WTC11 (cell line): ENCODE data around the gene ISLR. TPM values are rescaled to one million over a fixed set of nuclear protein-coding genes. Genes with fewer than 3 reads are reported as not detected.
"Not testable (repeated sequence)": the region's sequence is repeated elsewhere in the genome, so short reads cannot be mapped to it uniquely, and the experiment has no call there.

Source experiments
- ATAC-seq: fragments of 200-7000 bp; cut with Tn5 transposase; 2 replicates; pipeline ENCODE4 v1.10.0; 2021; ENCODE audit warnings: mild to moderate bottlenecking, moderate library complexity
- CTCF ChIA-PET: fragments of 300-600 bp; sonication (Branson Sonifier 250); formaldehyde crosslinking; loops from one replicate; lab custom pipeline; 2021; ENCODE audit warnings: antibody characterized with exemption; lab: Charles Lee
- POLR2A ChIA-PET: fragments of 350-600 bp; sonication (Branson Sonifier 250); formaldehyde crosslinking; loops from one replicate; lab custom pipeline; 2021; ENCODE audit warnings: antibody characterized with exemption; lab: Charles Lee
- DNase-seq: peaks from one replicate; pipeline ENCODE4 v3.0.0; 2021; ENCODE audit warnings: low spot score
- H3K27ac Mint-ChIP-seq: 2 replicates; pipeline ENCODE4 v1.8.0; 2021; ENCODE audit warnings: mixed read lengths
- H3K27me3 Mint-ChIP-seq: 2 replicates; pipeline ENCODE4 v1.8.0; 2021; ENCODE audit warnings: low read depth, mild to moderate bottlenecking, moderate library complexity, mixed read lengths
- H3K36me3 Mint-ChIP-seq: 2 replicates; pipeline ENCODE4 v1.8.0; 2021; ENCODE audit warnings: mixed read lengths
- H3K4me1 Mint-ChIP-seq: 2 replicates; pipeline ENCODE4 v1.8.0; 2022; ENCODE audit warnings: mixed read lengths
- H3K4me3 Mint-ChIP-seq: 2 replicates; pipeline ENCODE4 v1.8.0; 2021; ENCODE audit warnings: mild to moderate bottlenecking, moderate library complexity, mixed read lengths
- H3K9me3 Mint-ChIP-seq: 2 replicates; pipeline ENCODE4 v1.8.0; 2021; ENCODE audit warnings: mixed read lengths
- EMX1 ChIP-seq: fragments of 250-450 bp; sonication (Bioruptor Pico); IDR thresholded peaks from 2 replicates; pipeline ENCODE4 v1.8.0; 2021; ENCODE audit warnings: mild to moderate bottlenecking
- FOXJ3 ChIP-seq: sonication (generic); formaldehyde crosslinking; IDR thresholded peaks from 2 replicates; pipeline ENCODE4 v1.9.0; 2021; ENCODE audit warnings: missing genetic modification reagents, mild to moderate bottlenecking, borderline replicate concordance
- FOXP1 ChIP-seq: sonication (generic); formaldehyde crosslinking; IDR thresholded peaks from 2 replicates; pipeline ENCODE4 v1.8.0; 2022; ENCODE audit warnings: missing genetic modification reagents, mild to moderate bottlenecking, moderate library complexity, borderline replicate concordance
- FOXP4 ChIP-seq: sonication (generic); formaldehyde crosslinking; IDR thresholded peaks from 2 replicates; pipeline ENCODE4 v1.8.0; 2022; ENCODE audit warnings: mild to moderate bottlenecking, missing genetic modification reagents
- MXD4 ChIP-seq: fragments of 250-450 bp; sonication (Bioruptor Pico); IDR thresholded peaks from 2 replicates; pipeline ENCODE4 v1.8.0; 2021; ENCODE audit warnings: mild to moderate bottlenecking, moderate library complexity, borderline replicate concordance
- PRRX2 ChIP-seq: fragments of 250-450 bp; sonication (Bioruptor Pico); IDR thresholded peaks from 2 replicates; pipeline ENCODE4 v1.8.0; 2021; ENCODE audit warnings: mild to moderate bottlenecking
- SOX15 ChIP-seq: fragments of 250-450 bp; sonication (Bioruptor Pico); IDR thresholded peaks from 2 replicates; pipeline ENCODE4 v1.9.0; 2021; ENCODE audit warnings: mild to moderate bottlenecking
- SP1 ChIP-seq: sonication (generic); formaldehyde crosslinking; conservative IDR thresholded peaks from 2 replicates; pipeline ENCODE4 v1.8.1; 2022; ENCODE audit warnings: missing genetic modification reagents
- TCF7 ChIP-seq: sonication (generic); formaldehyde crosslinking; IDR thresholded peaks from 2 replicates; pipeline ENCODE4 v1.8.0; 2022; ENCODE audit warnings: mild to moderate bottlenecking, low read depth, missing genetic modification reagents, moderate library complexity
- ZNF263 ChIP-seq: sonication (generic); formaldehyde crosslinking; IDR thresholded peaks from 2 replicates; pipeline ENCODE4 v1.8.1; 2022; ENCODE audit warnings: low read depth, mild to moderate bottlenecking, moderate library complexity, missing genetic modification reagents
- ZNF671 ChIP-seq: fragments of 250-450 bp; sonication (Bioruptor Pico); IDR thresholded peaks from 2 replicates; pipeline ENCODE4 v1.8.0; 2021; ENCODE audit warnings: mild to moderate bottlenecking
- total RNA-seq: library from RNA; stranded (reverse); gene quantifications from 3 replicates; pipeline ENCODE4 v1.2.3, GENCODE V29; 2021
- TF ChIP-seq, protein P1 (sequence below): sonication (generic); formaldehyde crosslinking; IDR thresholded peaks from 2 replicates; pipeline ENCODE4 v1.8.1; 2023; ENCODE audit warnings: mild to moderate bottlenecking, missing genetic modification reagents, borderline replicate concordance

Gene ISLR
- total RNA-seq, 1 experiment from 2014 or later, result 0.63 TPM

- no peak overlapping the region for H3K27ac Mint-ChIP-seq
- CTCF ChIA-PET, result interaction anchor here (2.4 kb wide), 1 partner anchor 44 kb away, joined by 7 read pairs; the partner anchor contains the start of gene STRA6
- peaks cover 10% of the 10 kb centered on the region for H3K4me1 Mint-ChIP-seq
- DNase-seq, result no peak
- POLR2A ChIA-PET, result no interaction called here
- H3K36me3 Mint-ChIP-seq, result no peaks in the 10 kb centered on the region
- TF ChIP-seq PRRX2 (CRISPR knock-in tag), result no peak
- peaks cover 2% of the 10 kb centered on the region; the same call in 1 of the 2 replicates for H3K27me3 Mint-ChIP-seq
- no peak for ATAC-seq
- no peaks in the 10 kb centered on the region for H3K9me3 Mint-ChIP-seq
- H3K4me3 Mint-ChIP-seq, result no peak overlapping the region
These were observed 15.4 kb upstream of the ISLR start for GRCh38 chr15:74157868-74158827.

DNA sequence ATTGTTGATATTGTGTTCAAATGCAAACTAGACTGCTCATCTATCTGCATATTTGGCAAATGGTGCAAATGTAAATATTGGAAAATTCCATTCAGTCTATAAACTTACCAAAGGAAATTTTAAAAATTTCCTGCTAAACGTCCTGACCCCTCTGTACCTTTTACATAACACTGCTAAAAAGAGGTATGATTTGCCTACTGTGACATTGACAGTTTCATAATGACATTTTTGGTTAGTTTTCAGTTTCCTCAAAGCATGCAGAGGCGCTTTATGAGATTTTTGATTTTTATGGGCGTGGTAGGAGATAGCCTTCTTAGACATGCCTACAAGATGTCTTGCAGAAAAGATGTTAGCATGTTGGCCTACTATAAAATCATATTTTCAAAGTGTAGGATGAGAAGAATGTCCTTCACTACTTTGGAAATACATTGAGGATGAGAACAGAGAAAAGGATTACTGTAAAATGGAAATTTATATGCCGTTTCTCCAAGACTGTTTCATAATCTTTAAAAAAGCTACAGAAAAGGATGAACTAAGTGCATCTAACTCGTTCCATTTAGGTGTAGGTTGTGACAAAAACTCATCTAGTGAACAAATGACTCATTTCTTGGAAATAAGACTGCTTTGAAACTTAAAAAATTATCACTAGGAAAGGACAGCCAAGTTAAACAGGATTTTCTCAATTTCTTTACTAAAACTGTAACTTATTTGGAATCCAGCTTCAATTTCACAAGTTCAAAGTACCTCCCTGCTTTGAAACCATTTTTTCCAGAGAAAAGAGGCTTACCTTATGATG lies 14.5 kb upstream of the ISLR start:
- Mint-ChIP-seq H3K36me3 (no peaks in the 10 kb centered on the region), H3K4me3 (no peak overlapping the region), H3K4me1 (peaks cover 10% of the 10 kb centered on the region), H3K27me3 (peaks cover 2% of the 10 kb centered on the region; the same call in 1 of the 2 replicates), H3K9me3 (peaks cover under 1% of the 10 kb centered on the region; the same call in 1 of the 2 replicates), H3K27ac (no peak overlapping the region)
- ChIA-PET CTCF (interaction anchor here (0.6 to 1.0 kb wide), 3 partner anchors 105 to 153 kb away, joined by 4 read pairs; no protein-coding TSS in a partner anchor), POLR2A (no interaction called here)
- TF ChIP-seq TCF7 (CRISPR knock-in tag) (no peak), FOXJ3 (CRISPR knock-in tag) (no peak), MXD4 (CRISPR knock-in tag) (no peak)
- ATAC-seq, result no peak
- no peak for DNase-seq

DNA sequence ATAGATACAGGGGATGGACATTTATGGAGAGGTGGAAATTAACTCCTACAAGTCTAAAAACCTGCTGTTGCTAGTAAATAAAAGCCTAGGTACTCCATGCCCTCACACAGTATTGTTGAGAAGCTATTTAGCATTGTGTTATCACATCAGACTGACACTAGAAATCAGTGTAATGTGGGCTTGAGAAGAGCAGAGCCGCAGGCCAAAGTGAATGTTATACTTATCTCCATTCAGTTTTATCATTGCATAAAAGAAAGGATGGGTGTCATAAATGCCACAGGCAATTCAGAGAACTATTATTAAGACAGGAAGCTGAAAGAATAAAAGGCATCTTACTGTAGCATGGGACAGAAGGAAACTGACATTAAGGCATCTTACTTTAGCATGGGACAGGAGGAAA lies 13.7 kb upstream of the ISLR start:
- peaks cover 10% of the 10 kb centered on the region for H3K4me1 Mint-ChIP-seq
- H3K36me3 Mint-ChIP-seq, result no peaks in the 10 kb centered on the region
- DNase-seq, result no peak
- peaks cover 5% of the 10 kb centered on the region for H3K9me3 Mint-ChIP-seq
- TF ChIP-seq FOXP4 (CRISPR knock-in tag), result no peak
- no peak for TF ChIP-seq SOX15 (CRISPR knock-in tag)
- TF ChIP-seq EMX1 (CRISPR knock-in tag), result no peak
- TF ChIP-seq FOXJ3 (CRISPR knock-in tag), result no peak
- no peak for TF ChIP-seq TCF7 (CRISPR knock-in tag)
- TF ChIP-seq MXD4 (CRISPR knock-in tag), result no peak
- TF ChIP-seq SP1 (CRISPR knock-in tag), result no peak
- TF ChIP-seq FOXP1 (CRISPR knock-in tag), result no peak
- no peak for TF ChIP-seq ZNF671 (CRISPR knock-in tag)
- TF ChIP-seq ZNF263 (CRISPR knock-in tag), result no peak
- TF ChIP-seq, protein P1, sequence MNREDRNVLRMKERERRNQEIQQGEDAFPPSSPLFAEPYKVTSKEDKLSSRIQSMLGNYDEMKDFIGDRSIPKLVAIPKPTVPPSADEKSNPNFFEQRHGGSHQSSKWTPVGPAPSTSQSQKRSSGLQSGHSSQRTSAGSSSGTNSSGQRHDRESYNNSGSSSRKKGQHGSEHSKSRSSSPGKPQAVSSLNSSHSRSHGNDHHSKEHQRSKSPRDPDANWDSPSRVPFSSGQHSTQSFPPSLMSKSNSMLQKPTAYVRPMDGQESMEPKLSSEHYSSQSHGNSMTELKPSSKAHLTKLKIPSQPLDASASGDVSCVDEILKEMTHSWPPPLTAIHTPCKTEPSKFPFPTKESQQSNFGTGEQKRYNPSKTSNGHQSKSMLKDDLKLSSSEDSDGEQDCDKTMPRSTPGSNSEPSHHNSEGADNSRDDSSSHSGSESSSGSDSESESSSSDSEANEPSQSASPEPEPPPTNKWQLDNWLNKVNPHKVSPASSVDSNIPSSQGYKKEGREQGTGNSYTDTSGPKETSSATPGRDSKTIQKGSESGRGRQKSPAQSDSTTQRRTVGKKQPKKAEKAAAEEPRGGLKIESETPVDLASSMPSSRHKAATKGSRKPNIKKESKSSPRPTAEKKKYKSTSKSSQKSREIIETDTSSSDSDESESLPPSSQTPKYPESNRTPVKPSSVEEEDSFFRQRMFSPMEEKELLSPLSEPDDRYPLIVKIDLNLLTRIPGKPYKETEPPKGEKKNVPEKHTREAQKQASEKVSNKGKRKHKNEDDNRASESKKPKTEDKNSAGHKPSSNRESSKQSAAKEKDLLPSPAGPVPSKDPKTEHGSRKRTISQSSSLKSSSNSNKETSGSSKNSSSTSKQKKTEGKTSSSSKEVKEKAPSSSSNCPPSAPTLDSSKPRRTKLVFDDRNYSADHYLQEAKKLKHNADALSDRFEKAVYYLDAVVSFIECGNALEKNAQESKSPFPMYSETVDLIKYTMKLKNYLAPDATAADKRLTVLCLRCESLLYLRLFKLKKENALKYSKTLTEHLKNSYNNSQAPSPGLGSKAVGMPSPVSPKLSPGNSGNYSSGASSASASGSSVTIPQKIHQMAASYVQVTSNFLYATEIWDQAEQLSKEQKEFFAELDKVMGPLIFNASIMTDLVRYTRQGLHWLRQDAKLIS (CRISPR knock-in tag), result no peak
- TF ChIP-seq, all 79 proteins: peak for 0
- no peak for ATAC-seq
- no peak overlapping the region for H3K27ac Mint-ChIP-seq
- ChIA-PET POLR2A (no interaction called here), CTCF (interaction anchor here (0.6 to 1.0 kb wide), 4 partner anchors 104 to 152 kb away, joined by 3 to 4 read pairs (median 4); no protein-coding TSS in a partner anchor)
- H3K27me3 Mint-ChIP-seq, result peaks cover 2% of the 10 kb centered on the region; the same call in 1 of the 2 replicates
- no peak overlapping the region for H3K4me3 Mint-ChIP-seq

DNA sequence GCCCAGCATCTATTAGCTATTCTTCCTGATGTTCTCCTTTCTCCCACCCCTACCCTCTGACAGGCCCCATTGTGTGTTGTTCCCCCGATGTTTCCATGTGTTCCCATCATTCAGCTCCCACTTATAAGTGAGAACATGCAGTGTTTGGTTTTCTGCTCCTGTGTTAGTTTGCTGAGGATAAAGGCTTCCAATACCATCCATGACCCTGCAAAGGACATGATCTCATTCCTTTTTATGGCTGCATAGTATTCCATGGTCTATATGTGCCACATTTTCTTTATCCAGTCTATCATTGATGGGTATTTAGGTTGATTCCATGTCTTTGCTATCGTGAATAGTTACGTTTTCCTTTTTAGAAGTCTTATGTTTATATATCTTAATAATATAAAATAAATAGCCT lies 13.1 kb upstream of the ISLR start:
- H3K4me3 Mint-ChIP-seq, H3K9me3 Mint-ChIP-seq, POLR2A ChIA-PET, H3K27me3 Mint-ChIP-seq, H3K27ac Mint-ChIP-seq, ATAC-seq, DNase-seq, H3K36me3 Mint-ChIP-seq: not testable (repeated sequence)
- peaks cover 10% of the 10 kb centered on the region for H3K4me1 Mint-ChIP-seq
- CTCF ChIA-PET, result interaction anchor here (0.9 to 1.0 kb wide), 2 partner anchors 104 to 147 kb away, joined by 3 to 4 read pairs; no protein-coding TSS in a partner anchor
